K562 (cell line): Measurements from ENCODE around the gene TNN. TPM values are rescaled to one million over a fixed set of nuclear protein-coding genes. Genes with fewer than 3 reads are reported as not detected.

Experiments used
- ATAC-seq: fragments of 200-7000 bp; cut with Tn5 transposase; 3 replicates; pipeline ENCODE4 v1.9.1; 2020; ENCODE audit warnings: moderate library complexity
- BruUV-seq: library from RNA; stranded (reverse); fragments of 400-500 nt; replicated peaks from 2 replicates; lab custom pipeline; 2021; lab: Mats Ljungman, UMichigan
- CTCF ChIA-PET: fragments of 300-600 bp; formaldehyde crosslinking; extraction: SDS; loops from one replicate; lab custom pipeline; 2021; ENCODE audit warnings: low intra/inter-chr PET ratio; lab: Yijun Ruan, JAX
- POLR2A ChIA-PET: fragments of 300-600, 350-650 bp; sonication (Branson Sonifier 250); formaldehyde crosslinking; extraction: SDS; loops from one replicate; lab custom pipeline; 2021; ENCODE audit warnings: antibody characterized with exemption, inconsistent platforms; lab: Yijun Ruan, JAX
- DNase-seq, 4 experiments: peaks; one replicate each; pipeline versions ENCODE4 v3.0.0 to v3.0.0-alpha.2; 2011 to 2018; ENCODE audit warnings: low spot score in 3 of 4, mixed read lengths in 3 of 4; ENCODE audit errors: extremely low read depth in 1 of 4
- FAIRE-seq: peaks from 2 replicates; lab custom pipeline; 2011; peaks lifted over from hg19 to GRCh38; lab: Jason Lieb, UNC
- H2AFZ ChIP-seq: 2 replicates; pipeline ENCODE4 v1.6.0; 2011; ENCODE audit warnings: low read depth, low read length, control low read depth, inconsistent platforms
- H3K27ac ChIP-seq: fragments of 200-600 bp; 3 replicates; pipeline ENCODE4 v1.8.0; 2011; ENCODE audit warnings: low read depth, mild to moderate bottlenecking, control low read depth, inconsistent platforms, low read length, moderate library complexity, mixed read lengths; ENCODE audit errors: extremely low read depth
- H3K27me3 ChIP-seq, 2 experiments: fragments of 300-600 bp in 1 of 2; 2 replicates in 1 of 2; 3 replicates in 1 of 2; pipeline versions ENCODE4 v1.6.0 to v1.8.0; 2011; ENCODE audit warnings: inconsistent platforms in 2 of 2, low read length in 2 of 2, mild to moderate bottlenecking in 1 of 2, mixed read lengths in 1 of 2, moderate library complexity in 1 of 2; ENCODE audit not compliant: control insufficient read depth in 2 of 2, insufficient read depth in 2 of 2
- H3K36me3 ChIP-seq: fragments of 300-600 bp; 3 replicates; pipeline ENCODE4 v1.8.0; 2011; ENCODE audit warnings: mild to moderate bottlenecking, low read length, inconsistent platforms; ENCODE audit not compliant: control insufficient read depth, insufficient read depth
- H3K4me1 ChIP-seq, 2 experiments: fragments of 200-600 bp in 1 of 2; replicated peaks in 1 of 2; 2 replicates in 1 of 2; 3 replicates in 1 of 2; pipeline versions ENCODE4 v1.5.1 to v1.8.0; 2011; ENCODE audit warnings: inconsistent platforms in 2 of 2, low read length in 2 of 2, mild to moderate bottlenecking in 1 of 2, mixed read lengths in 1 of 2, moderate library complexity in 1 of 2; ENCODE audit not compliant: control insufficient read depth in 2 of 2, insufficient read depth in 2 of 2
- H3K4me2 ChIP-seq: 2 replicates; pipeline ENCODE4 v1.6.1; 2011; ENCODE audit warnings: low read length, control low read depth, inconsistent platforms, mixed read lengths; ENCODE audit not compliant: insufficient read depth
- H3K4me3 ChIP-seq: fragments of 200-600 bp; sonication (generic), shearing (Covaris generic); 2 replicates; pipeline ENCODE4 v1.5.1; 2016; ENCODE audit warnings: control low read depth, inconsistent platforms
- H3K79me2 ChIP-seq: fragments of 200-600 bp; 3 replicates; pipeline ENCODE4 v1.8.0; 2011; ENCODE audit warnings: low read length, inconsistent platforms; ENCODE audit not compliant: control insufficient read depth, insufficient read depth
- H3K9ac ChIP-seq, 2 experiments: 2 replicates each; pipeline versions ENCODE4 v1.6.0 to v1.6.1; 2011; ENCODE audit warnings: low read depth in 2 of 2, low read length in 2 of 2, control low read depth in 1 of 2, inconsistent platforms in 1 of 2, mild to moderate bottlenecking in 1 of 2, mixed read lengths in 1 of 2; ENCODE audit not compliant: insufficient read depth in 1 of 2
- H3K9me1 ChIP-seq: one replicate; pipeline ENCODE4 v1.6.0; 2011; ENCODE audit warnings: inconsistent platforms, mild to moderate bottlenecking, low read length, moderate library complexity; ENCODE audit not compliant: control insufficient read depth, insufficient read depth
- H3K9me3 ChIP-seq: replicated peaks from 2 replicates; pipeline ENCODE4 v1.5.1; 2011; ENCODE audit warnings: low read depth, low read length, inconsistent platforms; ENCODE audit not compliant: control insufficient read depth, insufficient read depth
- H4K20me1 ChIP-seq: replicated peaks from 2 replicates; pipeline ENCODE4 v1.6.1; 2011; ENCODE audit warnings: low read length, inconsistent platforms, mixed read lengths; ENCODE audit not compliant: control insufficient read depth, insufficient read depth
- CREB1 ChIP-seq, 2 experiments: sonication (generic) in 1 of 2; formaldehyde crosslinking in 1 of 2; IDR thresholded peaks; 2 replicates each; pipeline versions ENCODE4 v1.6.1 to v1.8.0; 2012 to 2022; ENCODE audit warnings: inconsistent platforms in 1 of 2, mild to moderate bottlenecking in 1 of 2, missing genetic modification reagents in 1 of 2, moderate library complexity in 1 of 2
- DPF2 ChIP-seq: fragments of 450-650 bp; IDR thresholded peaks from 2 replicates; pipeline ENCODE4 v1.6.1; 2016
- HINFP ChIP-seq: fragments of 450-650 bp; conservative IDR thresholded peaks from 2 replicates; pipeline ENCODE4 v1.6.1; 2016; ENCODE audit warnings: missing genetic modification characterization, low read depth, mild to moderate bottlenecking, control low read depth, missing compliant biosample characterization
- NCOA4 ChIP-seq: fragments of 450-650 bp; IDR thresholded peaks from 2 replicates; pipeline ENCODE4 v1.6.1; 2018; ENCODE audit warnings: mild to moderate bottlenecking; ENCODE audit not compliant: partially characterized antibody
- POLR2H ChIP-seq: IDR thresholded peaks from 2 replicates; pipeline ENCODE4 v1.6.1; 2016; ENCODE audit warnings: missing genetic modification characterization, low read depth, mild to moderate bottlenecking, control low read depth, missing compliant biosample characterization, moderate library complexity
- TRIM24 ChIP-seq, 2 experiments: fragments of 450-650 bp; IDR thresholded peaks; 2 replicates each; pipeline ENCODE4 v1.6.1; 2016
- ZNF445 ChIP-seq: fragments of 250-450 bp; sonication (Bioruptor Pico); IDR thresholded peaks from 2 replicates; pipeline ENCODE4 v1.4.0; 2020; ENCODE audit warnings: low read depth, mild to moderate bottlenecking, moderate library complexity
- ZNF507 ChIP-seq: conservative IDR thresholded peaks from 2 replicates; pipeline ENCODE4 v1.6.1; 2017; ENCODE audit warnings: missing genetic modification characterization, missing compliant biosample characterization
- ZNF830 ChIP-seq: fragments of 250-450 bp; sonication (Bioruptor Pico); IDR thresholded peaks from 2 replicates; pipeline ENCODE4 v1.5.0; 2021; ENCODE audit warnings: mild to moderate bottlenecking
- ZSCAN29 ChIP-seq: fragments of 450-650 bp; IDR thresholded peaks from 2 replicates; pipeline ENCODE4 v1.6.1; 2017
- WGBS: fragments of 100-300 bp; shearing (Covaris generic); methylation state at CpG from one replicate; pipeline ENCODE4 v1.1.6; 2016; ENCODE audit warnings: low coverage, mixed read lengths; ENCODE audit not compliant: insufficient coverage; ENCODE audit errors: missing lambda C conversion rate; 5-methylcytosine and 5-hydroxymethylcytosine counted together
- in situ Hi-C: fragments of 300-500 bp; cut with MboI; formaldehyde crosslinking; loops from 4 replicates; pipeline ENCODE4 v1.15.0; 2018; ENCODE audit warnings: inconsistent platforms, mixed read lengths
- intact Hi-C: fragments of 100-400 bp; cut with micrococcal nuclease; formaldehyde crosslinking; loops from 2 replicates; pipeline ENCODE4 v1.14.2; 2022
- polyA plus RNA-seq, 8 experiments: library from polyadenylated mRNA; depleted of rRNA in 4 of 8; stranded (reverse) in 5 of 8; unstranded in 3 of 8; fragments of >200 nt; fragmentation: Nextera tagmentation in 2 of 8; fragmentation: Illumina TruSeq in 1 of 8; extraction: Ambion mirVana in 2 of 8; extraction: Trizol in 1 of 8; gene quantifications; 2 replicates each; pipeline versions ENCODE4 v1.2.1 to v1.2.3, GENCODE V29; 2011 to 2014; ENCODE audit warnings: inconsistent platforms in 1 of 8, missing spikeins in 1 of 8
- total RNA-seq, 7 experiments: library from RNA; depleted of rRNA in 6 of 7; stranded (reverse); fragments of >200 nt in 6 of 7; fragmentation: Illumina TruSeq in 2 of 7; extraction: Trizol in 2 of 7; gene quantifications; 2 replicates each; pipeline versions ENCODE4 v1.2.1 to v1.2.3, GENCODE V29; 2011 to 2021; ENCODE audit warnings: low replicate concordance in 1 of 7

The TNN gene
- total and polyA plus RNA-seq, 9 of the 15 experiments (the other 6 are each of a cell fraction or from before 2014, with no cell fraction given), result 0.01 to 0.09 (median 0.07) TPM; not detected in 4

GRCh38 chr1:175118375-175119367, 51.0 kb downstream of the TNN start:
- intact Hi-C loops, result no loop called here
- no peaks in the 10 kb centered on the region for H3K36me3 ChIP-seq
- in situ Hi-C loops, result no loop called here
- no peaks in the 10 kb centered on the region for H3K4me1 ChIP-seq
- no peak overlapping the region for H3K9ac ChIP-seq
- no peak for TF ChIP-seq HINFP (tag)
- no peak for TF ChIP-seq DPF2
- no peak for TF ChIP-seq ZNF830 (CRISPR knock-in tag)
- no peak for TF ChIP-seq ZSCAN29
- TF ChIP-seq CREB1 (IDR thresholded peaks at IDR 0.05), result no peak
- TF ChIP-seq CREB1 (CRISPR knock-in tag; IDR thresholded peaks at IDR 0.05), result no peak
- no peak for TF ChIP-seq NCOA4
- no peak for TF ChIP-seq ZNF507
- TF ChIP-seq TRIM24 (IDR thresholded peaks at IDR 0.05), result no peak
- TF ChIP-seq POLR2H (tag), result no peak
- TF ChIP-seq ZNF445 (CRISPR knock-in tag), result no peak
- peaks cover 13 to 35% of the 10 kb centered on the region in 2 experiments for H3K27me3 ChIP-seq
- H3K9me1 ChIP-seq, result no peaks in the 10 kb centered on the region
- BruUV-seq, result no TSS peak
- ATAC-seq (no peak; the same call in 2 of the 3 replicates), FAIRE-seq (no peak), DNase-seq (no peak)
- H3K4me2 ChIP-seq, result no peak overlapping the region
- ChIA-PET POLR2A (no interaction called here), CTCF (no interaction called here)
- no peaks in the 10 kb centered on the region for H3K9me3 ChIP-seq
- no peak overlapping the region for H3K27ac ChIP-seq
- no peaks in the 10 kb centered on the region; the same call in 1 of the 2 replicates for H4K20me1 ChIP-seq
- H3K4me3 ChIP-seq, result no peak overlapping the region
- H2AFZ ChIP-seq, result no peak overlapping the region
- H3K79me2 ChIP-seq, result no peaks in the 10 kb centered on the region
- WGBS, result 3% methylated on average over 13 of the region's 13 CpGs
